K562 (cell line): ENCODE results near the gene FHIT. TPM values are rescaled to one million over a fixed set of nuclear protein-coding genes. Genes with fewer than 3 reads are reported as not detected.

Experiments used
- ATAC-seq: fragments of 200-7000 bp; cut with Tn5 transposase; 3 replicates; pipeline ENCODE4 v1.9.1; 2020; ENCODE audit warnings: moderate library complexity
- BruUV-seq: library from RNA; stranded (reverse); fragments of 400-500 nt; replicated peaks from 2 replicates; lab custom pipeline; 2021; lab: Mats Ljungman, UMichigan
- CTCF ChIA-PET: fragments of 300-600 bp; formaldehyde crosslinking; extraction: SDS; loops from one replicate; lab custom pipeline; 2021; ENCODE audit warnings: low intra/inter-chr PET ratio; lab: Yijun Ruan, JAX
- POLR2A ChIA-PET: fragments of 300-600, 350-650 bp; sonication (Branson Sonifier 250); formaldehyde crosslinking; extraction: SDS; loops from one replicate; lab custom pipeline; 2021; ENCODE audit warnings: antibody characterized with exemption, inconsistent platforms; lab: Yijun Ruan, JAX
- DNase-seq, 4 experiments: peaks; one replicate each; pipeline versions ENCODE4 v3.0.0 to v3.0.0-alpha.2; 2011 to 2018; ENCODE audit warnings: low spot score in 3 of 4, mixed read lengths in 3 of 4; ENCODE audit errors: extremely low read depth in 1 of 4
- FAIRE-seq: peaks from 2 replicates; lab custom pipeline; 2011; peaks lifted over from hg19 to GRCh38; lab: Jason Lieb, UNC
- H2AFZ ChIP-seq: 2 replicates; pipeline ENCODE4 v1.6.0; 2011; ENCODE audit warnings: low read depth, low read length, control low read depth, inconsistent platforms
- H3K27ac ChIP-seq: fragments of 200-600 bp; 3 replicates; pipeline ENCODE4 v1.8.0; 2011; ENCODE audit warnings: low read depth, mild to moderate bottlenecking, control low read depth, inconsistent platforms, low read length, moderate library complexity, mixed read lengths; ENCODE audit errors: extremely low read depth
- H3K27me3 ChIP-seq, 2 experiments: fragments of 300-600 bp in 1 of 2; 2 replicates in 1 of 2; 3 replicates in 1 of 2; pipeline versions ENCODE4 v1.6.0 to v1.8.0; 2011; ENCODE audit warnings: inconsistent platforms in 2 of 2, low read length in 2 of 2, mild to moderate bottlenecking in 1 of 2, mixed read lengths in 1 of 2, moderate library complexity in 1 of 2; ENCODE audit not compliant: control insufficient read depth in 2 of 2, insufficient read depth in 2 of 2
- H3K36me3 ChIP-seq: fragments of 300-600 bp; 3 replicates; pipeline ENCODE4 v1.8.0; 2011; ENCODE audit warnings: mild to moderate bottlenecking, low read length, inconsistent platforms; ENCODE audit not compliant: control insufficient read depth, insufficient read depth
- H3K4me1 ChIP-seq, 2 experiments: fragments of 200-600 bp in 1 of 2; replicated peaks in 1 of 2; 2 replicates in 1 of 2; 3 replicates in 1 of 2; pipeline versions ENCODE4 v1.5.1 to v1.8.0; 2011; ENCODE audit warnings: inconsistent platforms in 2 of 2, low read length in 2 of 2, mild to moderate bottlenecking in 1 of 2, mixed read lengths in 1 of 2, moderate library complexity in 1 of 2; ENCODE audit not compliant: control insufficient read depth in 2 of 2, insufficient read depth in 2 of 2
- H3K4me2 ChIP-seq: 2 replicates; pipeline ENCODE4 v1.6.1; 2011; ENCODE audit warnings: low read length, control low read depth, inconsistent platforms, mixed read lengths; ENCODE audit not compliant: insufficient read depth
- H3K4me3 ChIP-seq: fragments of 200-600 bp; sonication (generic), shearing (Covaris generic); 2 replicates; pipeline ENCODE4 v1.5.1; 2016; ENCODE audit warnings: control low read depth, inconsistent platforms
- H3K79me2 ChIP-seq: fragments of 200-600 bp; 3 replicates; pipeline ENCODE4 v1.8.0; 2011; ENCODE audit warnings: low read length, inconsistent platforms; ENCODE audit not compliant: control insufficient read depth, insufficient read depth
- H3K9ac ChIP-seq, 2 experiments: 2 replicates each; pipeline versions ENCODE4 v1.6.0 to v1.6.1; 2011; ENCODE audit warnings: low read depth in 2 of 2, low read length in 2 of 2, control low read depth in 1 of 2, inconsistent platforms in 1 of 2, mild to moderate bottlenecking in 1 of 2, mixed read lengths in 1 of 2; ENCODE audit not compliant: insufficient read depth in 1 of 2
- H3K9me1 ChIP-seq: one replicate; pipeline ENCODE4 v1.6.0; 2011; ENCODE audit warnings: inconsistent platforms, mild to moderate bottlenecking, low read length, moderate library complexity; ENCODE audit not compliant: control insufficient read depth, insufficient read depth
- H3K9me3 ChIP-seq: replicated peaks from 2 replicates; pipeline ENCODE4 v1.5.1; 2011; ENCODE audit warnings: low read depth, low read length, inconsistent platforms; ENCODE audit not compliant: control insufficient read depth, insufficient read depth
- H4K20me1 ChIP-seq: replicated peaks from 2 replicates; pipeline ENCODE4 v1.6.1; 2011; ENCODE audit warnings: low read length, inconsistent platforms, mixed read lengths; ENCODE audit not compliant: control insufficient read depth, insufficient read depth
- NFXL1 ChIP-seq: fragments of 450-650 bp; formaldehyde crosslinking; IDR thresholded peaks from 2 replicates; pipeline ENCODE4 v1.4.0; 2021; ENCODE audit warnings: mild to moderate bottlenecking
- NR0B1 ChIP-seq: fragments of 450-650 bp; IDR thresholded peaks from one replicate; pipeline ENCODE4 v1.6.1; 2018; ENCODE audit warnings: mild to moderate bottlenecking, moderate library complexity; ENCODE audit not compliant: partially characterized antibody
- PRPF4 ChIP-seq: fragments of 200-400 bp; formaldehyde crosslinking; IDR thresholded peaks from one replicate; pipeline ENCODE4 v1.6.1; 2017; ENCODE audit warnings: low read length, low read depth, mild to moderate bottlenecking; ENCODE audit not compliant: insufficient read depth, poor library complexity, severe bottlenecking
- RNF219 ChIP-seq: fragments of 250-450 bp; sonication (Bioruptor Pico); IDR thresholded peaks from 2 replicates; pipeline ENCODE4 v1.5.0; 2022; ENCODE audit warnings: mild to moderate bottlenecking
- TAF7 ChIP-seq: fragments of 450-650 bp; IDR thresholded peaks from 2 replicates; pipeline ENCODE4 v1.6.1; 2016; ENCODE audit warnings: missing genetic modification characterization, missing compliant biosample characterization
- TCF3 ChIP-seq: sonication (generic); formaldehyde crosslinking; IDR thresholded peaks from 2 replicates; pipeline ENCODE4 v1.4.0; 2020; ENCODE audit warnings: mild to moderate bottlenecking, missing genetic modification reagents
- ZFP30 ChIP-seq: fragments of 250-450 bp; sonication (Bioruptor Pico); IDR thresholded peaks from 2 replicates; pipeline ENCODE4 v1.8.0; 2022; ENCODE audit warnings: moderate library complexity, mild to moderate bottlenecking, inconsistent platforms, borderline replicate concordance
- ZNF12 ChIP-seq: sonication (generic); formaldehyde crosslinking; IDR thresholded peaks from 2 replicates; pipeline ENCODE4 v1.4.0; 2020; ENCODE audit warnings: mild to moderate bottlenecking, missing genetic modification reagents
- ZNF316 ChIP-seq: fragments of 450-650 bp; IDR thresholded peaks from 2 replicates; pipeline ENCODE4 v1.6.1; 2016
- WGBS: fragments of 100-300 bp; shearing (Covaris generic); methylation state at CpG from one replicate; pipeline ENCODE4 v1.1.6; 2016; ENCODE audit warnings: low coverage, mixed read lengths; ENCODE audit not compliant: insufficient coverage; ENCODE audit errors: missing lambda C conversion rate; 5-methylcytosine and 5-hydroxymethylcytosine counted together
- in situ Hi-C: fragments of 300-500 bp; cut with MboI; formaldehyde crosslinking; loops from 4 replicates; pipeline ENCODE4 v1.15.0; 2018; ENCODE audit warnings: inconsistent platforms, mixed read lengths
- intact Hi-C: fragments of 100-400 bp; cut with micrococcal nuclease; formaldehyde crosslinking; loops from 2 replicates; pipeline ENCODE4 v1.14.2; 2022
- polyA plus RNA-seq, 8 experiments: library from polyadenylated mRNA; depleted of rRNA in 4 of 8; stranded (reverse) in 5 of 8; unstranded in 3 of 8; fragments of >200 nt; fragmentation: Nextera tagmentation in 2 of 8; fragmentation: Illumina TruSeq in 1 of 8; extraction: Ambion mirVana in 2 of 8; extraction: Trizol in 1 of 8; gene quantifications; 2 replicates each; pipeline versions ENCODE4 v1.2.1 to v1.2.3, GENCODE V29; 2011 to 2014; ENCODE audit warnings: inconsistent platforms in 1 of 8, missing spikeins in 1 of 8
- total RNA-seq, 7 experiments: library from RNA; depleted of rRNA in 6 of 7; stranded (reverse); fragments of >200 nt in 6 of 7; fragmentation: Illumina TruSeq in 2 of 7; extraction: Trizol in 2 of 7; gene quantifications; 2 replicates each; pipeline versions ENCODE4 v1.2.1 to v1.2.3, GENCODE V29; 2011 to 2021; ENCODE audit warnings: low replicate concordance in 1 of 7

The FHIT gene
- total and polyA plus RNA-seq, 9 of the 15 experiments (the other 6 are each of a cell fraction or from before 2014, with no cell fraction given), result 1.7 to 9.1 (median 4.3) TPM

GRCh38 chr3:61172203-61172602 lies 79.0 kb downstream of the FHIT start:
- no peak overlapping the region for H3K4me3 ChIP-seq
- DNase-seq (no peak), FAIRE-seq (no peak), ATAC-seq (no peak)
- no peaks in the 10 kb centered on the region for H3K27me3 ChIP-seq
- no TSS peak for BruUV-seq
- ChIA-PET POLR2A (no interaction called here), CTCF (no interaction called here)
- TF ChIP-seq ZNF12 (CRISPR knock-in tag), result no peak
- no peak for TF ChIP-seq NFXL1 (CRISPR knock-in tag)
- no peak for TF ChIP-seq RNF219 (CRISPR knock-in tag)
- no peak for TF ChIP-seq TAF7 (tag)
- no peak for TF ChIP-seq PRPF4
- no peak for TF ChIP-seq TCF3 (CRISPR knock-in tag)
- TF ChIP-seq NR0B1, result no peak
- no peak for TF ChIP-seq ZFP30
- TF ChIP-seq ZNF316, result no peak
- H3K9ac ChIP-seq, result no peak overlapping the region
- H3K9me3 ChIP-seq, result no peaks in the 10 kb centered on the region
- no peak overlapping the region for H2AFZ ChIP-seq
- H3K27ac ChIP-seq, result no peak overlapping the region
- WGBS, result 13% methylated on average over 1 of the region's 1 CpG
- H3K4me2 ChIP-seq, result no peak overlapping the region
- in situ Hi-C loops, result no loop called here
- intact Hi-C loops, result no loop called here
- H3K4me1 ChIP-seq, result no peaks in the 10 kb centered on the region
- no peaks in the 10 kb centered on the region for H4K20me1 ChIP-seq
- no peaks in the 10 kb centered on the region for H3K36me3 ChIP-seq
- no peaks in the 10 kb centered on the region for H3K9me1 ChIP-seq
- no peaks in the 10 kb centered on the region for H3K79me2 ChIP-seq
